ENCODE data around the gene CDPF1. TPM values are rescaled to one million over a fixed set of nuclear protein-coding genes. Genes with fewer than 3 reads are reported as not detected.

The CDPF1 gene
- total RNA-seq, 1 donor from 2014 or later = 6.9 TPM

DNA sequence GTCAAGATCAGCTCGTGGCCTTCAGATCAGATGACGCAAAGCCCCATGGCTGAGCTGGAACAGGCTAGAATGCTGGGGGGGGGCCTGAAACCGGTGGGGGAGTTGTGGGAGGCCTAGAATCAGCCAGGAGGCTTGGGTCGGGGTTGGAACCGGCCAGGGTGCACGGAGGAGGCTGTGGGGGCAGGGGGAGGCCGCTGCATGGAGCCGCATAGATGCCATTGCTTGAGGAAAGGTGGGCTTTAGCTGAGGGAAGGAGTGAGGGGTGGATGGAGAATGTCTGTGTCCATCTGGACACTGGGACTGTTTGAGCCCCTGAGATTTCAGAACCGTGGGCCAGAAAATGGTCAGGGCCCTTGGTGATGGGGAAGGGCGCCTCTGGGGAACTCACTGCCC, 25.2 kb downstream of the CDPF1 start:
- Mint-ChIP-seq H3K27me3 (ENCODE audit: unreplicated experiment) (peaks cover 5% of the 10 kb centered on the region), H3K27ac (ENCODE audit: unreplicated experiment) (no peak overlapping the region), H3K9me3 (ENCODE audit: unreplicated experiment) (peaks cover 5% of the 10 kb centered on the region), H3K4me3 (ENCODE audit: unreplicated experiment) (no peak overlapping the region), H3K4me1 (ENCODE audit: low read depth, unreplicated experiment) (peaks cover 1% of the 10 kb centered on the region), H3K36me3 (ENCODE audit: unreplicated experiment) (no peaks in the 10 kb centered on the region)
- TF ChIP-seq, protein P1, sequence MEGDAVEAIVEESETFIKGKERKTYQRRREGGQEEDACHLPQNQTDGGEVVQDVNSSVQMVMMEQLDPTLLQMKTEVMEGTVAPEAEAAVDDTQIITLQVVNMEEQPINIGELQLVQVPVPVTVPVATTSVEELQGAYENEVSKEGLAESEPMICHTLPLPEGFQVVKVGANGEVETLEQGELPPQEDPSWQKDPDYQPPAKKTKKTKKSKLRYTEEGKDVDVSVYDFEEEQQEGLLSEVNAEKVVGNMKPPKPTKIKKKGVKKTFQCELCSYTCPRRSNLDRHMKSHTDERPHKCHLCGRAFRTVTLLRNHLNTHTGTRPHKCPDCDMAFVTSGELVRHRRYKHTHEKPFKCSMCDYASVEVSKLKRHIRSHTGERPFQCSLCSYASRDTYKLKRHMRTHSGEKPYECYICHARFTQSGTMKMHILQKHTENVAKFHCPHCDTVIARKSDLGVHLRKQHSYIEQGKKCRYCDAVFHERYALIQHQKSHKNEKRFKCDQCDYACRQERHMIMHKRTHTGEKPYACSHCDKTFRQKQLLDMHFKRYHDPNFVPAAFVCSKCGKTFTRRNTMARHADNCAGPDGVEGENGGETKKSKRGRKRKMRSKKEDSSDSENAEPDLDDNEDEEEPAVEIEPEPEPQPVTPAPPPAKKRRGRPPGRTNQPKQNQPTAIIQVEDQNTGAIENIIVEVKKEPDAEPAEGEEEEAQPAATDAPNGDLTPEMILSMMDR (IDR thresholded peaks at IDR 0.05; ENCODE audit: partially characterized antibody, unreplicated experiment) = no peak
- DNase-seq = no peak

DNA sequence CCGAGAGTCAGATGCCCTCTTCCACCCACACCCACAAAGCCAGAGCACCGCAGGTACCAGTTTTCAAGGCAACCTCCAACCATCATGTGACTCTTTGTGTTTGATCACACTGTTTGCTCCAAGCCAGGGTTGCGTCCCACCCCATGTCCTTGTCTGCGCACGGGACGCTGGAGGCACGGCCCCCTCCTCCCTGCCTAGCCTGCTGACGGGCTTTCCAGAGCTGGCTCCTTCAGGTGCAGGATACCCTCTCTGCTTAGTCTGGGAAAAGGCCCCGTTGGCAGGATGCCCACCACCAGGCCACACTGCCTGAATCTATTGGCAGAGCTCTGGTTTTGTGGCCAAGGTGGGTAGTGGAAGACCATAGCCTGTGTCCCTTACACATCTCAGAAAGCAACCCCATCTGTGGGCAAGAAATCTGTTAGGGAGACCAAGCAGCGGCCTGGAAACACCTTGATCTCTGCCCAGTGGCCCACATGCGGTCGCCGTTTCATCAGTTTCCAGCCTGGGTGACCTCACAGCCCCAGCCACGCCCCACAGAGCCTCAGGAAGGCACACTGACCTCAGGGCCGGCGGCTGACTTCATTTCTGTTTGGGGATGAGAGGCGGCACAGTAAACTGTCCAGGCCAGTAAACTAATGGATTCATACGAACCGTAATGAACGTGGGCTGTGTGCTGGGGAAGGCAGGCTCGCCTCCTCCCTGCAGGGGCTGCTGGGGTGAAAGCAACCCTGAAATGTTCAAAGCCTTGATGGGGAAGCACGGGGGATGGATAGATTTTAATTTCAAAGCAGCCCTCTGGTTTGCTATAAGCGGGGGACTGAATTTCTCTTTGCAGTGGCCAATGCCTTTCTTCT, 25.8 kb downstream of the CDPF1 start:
- H3K27me3 Mint-ChIP-seq (ENCODE audit: unreplicated experiment) = peaks cover 6% of the 10 kb centered on the region
- H3K4me1 Mint-ChIP-seq (ENCODE audit: low read depth, unreplicated experiment) = peaks cover 1% of the 10 kb centered on the region
- no peak overlapping the region for H3K27ac Mint-ChIP-seq (ENCODE audit: unreplicated experiment)
- DNase-seq = no peak
- TF ChIP-seq, protein P1 (IDR thresholded peaks at IDR 0.05; ENCODE audit: partially characterized antibody, unreplicated experiment) = no peak
- H3K4me3 Mint-ChIP-seq (ENCODE audit: unreplicated experiment) = no peak overlapping the region
- H3K9me3 Mint-ChIP-seq (ENCODE audit: unreplicated experiment) = peaks cover 5% of the 10 kb centered on the region
- H3K36me3 Mint-ChIP-seq (ENCODE audit: unreplicated experiment) = no peaks in the 10 kb centered on the region

DNA sequence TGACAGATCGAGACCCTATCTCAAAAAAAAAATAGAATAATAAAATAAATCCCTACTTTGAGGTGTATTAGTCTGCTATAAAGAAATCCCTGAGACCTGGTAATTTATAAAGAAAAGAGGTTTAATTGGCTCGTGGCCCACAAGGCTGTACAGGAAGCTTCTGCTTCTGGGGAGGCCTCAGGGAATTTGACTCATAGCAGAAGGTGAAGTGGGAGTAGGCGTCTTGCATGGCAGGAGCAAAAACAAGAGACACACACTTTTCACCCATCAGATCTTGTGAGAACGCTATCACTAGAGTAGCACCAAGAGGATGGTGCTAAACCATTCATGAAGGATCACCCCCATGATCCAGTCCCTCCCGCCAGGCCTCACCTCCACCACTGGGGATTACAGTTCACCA, 29.2 kb downstream of the CDPF1 start:
- no peak overlapping the region for H3K27ac Mint-ChIP-seq (ENCODE audit: unreplicated experiment)
- DNase-seq = no peak
- H3K36me3 Mint-ChIP-seq (ENCODE audit: unreplicated experiment) = no peaks in the 10 kb centered on the region
- peaks cover 4% of the 10 kb centered on the region for H3K9me3 Mint-ChIP-seq (ENCODE audit: unreplicated experiment)
- H3K4me3 Mint-ChIP-seq (ENCODE audit: unreplicated experiment) = no peak overlapping the region
- H3K4me1 Mint-ChIP-seq (ENCODE audit: low read depth, unreplicated experiment) = peaks cover 1% of the 10 kb centered on the region
- TF ChIP-seq, protein P1 (IDR thresholded peaks at IDR 0.05; ENCODE audit: partially characterized antibody, unreplicated experiment) = no peak
- peaks cover 8% of the 10 kb centered on the region for H3K27me3 Mint-ChIP-seq (ENCODE audit: unreplicated experiment)

DNA sequence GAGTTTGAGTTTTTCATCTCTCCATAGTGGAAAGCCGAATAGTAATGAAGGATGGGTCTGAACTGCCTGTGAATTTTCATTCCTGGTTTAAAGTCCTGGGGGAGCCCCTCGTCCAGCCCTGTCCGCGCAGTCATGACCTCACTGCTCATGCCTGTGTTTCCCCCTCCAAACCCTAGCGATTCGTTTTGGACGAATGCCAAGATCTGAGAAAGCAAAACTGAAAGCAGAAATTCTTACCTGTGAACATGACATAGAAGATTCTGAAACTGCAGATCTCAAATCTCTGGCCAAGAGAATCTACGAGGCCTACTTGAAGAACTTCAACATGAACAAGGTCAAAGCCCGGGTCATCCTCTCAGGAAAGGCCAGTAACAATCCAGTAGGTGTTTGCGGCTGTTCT, 30.5 kb downstream of the CDPF1 start:
- Mint-ChIP-seq H3K27ac (ENCODE audit: unreplicated experiment) (no peak overlapping the region), H3K27me3 (ENCODE audit: unreplicated experiment) (peaks cover 5% of the 10 kb centered on the region), H3K36me3 (ENCODE audit: unreplicated experiment) (peaks cover 2% of the 10 kb centered on the region), H3K4me1 (ENCODE audit: low read depth, unreplicated experiment) (no peaks in the 10 kb centered on the region), H3K4me3 (ENCODE audit: unreplicated experiment) (no peak overlapping the region), H3K9me3 (ENCODE audit: unreplicated experiment) (peaks cover 2% of the 10 kb centered on the region)
- TF ChIP-seq, protein P1 (IDR thresholded peaks at IDR 0.05; ENCODE audit: partially characterized antibody, unreplicated experiment) = no peak
- DNase-seq = no peak

DNA sequence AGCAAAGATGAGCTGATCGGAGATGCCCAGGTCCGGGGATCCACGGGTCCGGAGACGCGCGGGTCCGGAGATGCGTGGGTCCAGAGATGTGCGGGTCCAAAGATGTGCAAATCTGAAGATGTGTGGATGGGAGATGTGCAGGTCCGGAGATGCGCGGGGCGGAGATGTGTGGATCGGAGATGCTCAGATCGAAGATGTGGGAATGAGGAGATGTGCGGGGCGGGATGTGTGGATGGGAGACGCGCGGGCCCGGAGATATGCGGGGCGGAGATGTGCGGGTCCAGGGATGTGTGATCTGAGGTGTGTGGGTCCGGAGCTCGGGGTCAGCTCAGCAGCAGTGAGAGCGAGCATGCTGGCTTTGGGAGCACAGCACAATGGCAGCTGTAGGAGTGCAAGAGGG, 35.5 kb downstream of the CDPF1 start:
- H3K4me1 Mint-ChIP-seq (ENCODE audit: low read depth, unreplicated experiment) = no peaks in the 10 kb centered on the region
- no peak for DNase-seq
- peaks cover 4% of the 10 kb centered on the region for H3K9me3 Mint-ChIP-seq (ENCODE audit: unreplicated experiment)
- TF ChIP-seq, protein P1 (IDR thresholded peaks at IDR 0.05; ENCODE audit: partially characterized antibody, unreplicated experiment) = no peak
- H3K36me3 Mint-ChIP-seq (ENCODE audit: unreplicated experiment) = peaks cover 12% of the 10 kb centered on the region
- no peak overlapping the region for H3K4me3 Mint-ChIP-seq (ENCODE audit: unreplicated experiment)
- no peak overlapping the region for H3K27ac Mint-ChIP-seq (ENCODE audit: unreplicated experiment)
- H3K27me3 Mint-ChIP-seq (ENCODE audit: unreplicated experiment) = peaks cover 5% of the 10 kb centered on the region

Data from glutamatergic neuron (in vitro differentiated cells).